Peyer's patch (tissue), 4 donors: ENCODE data around the gene SLK. TPM values are rescaled to one million over a fixed set of nuclear protein-coding genes. Genes with fewer than 3 reads are reported as not detected.

ENCODE experiments used
- DNase-seq, 3 donors: peaks; one replicate each; pipeline ENCODE4 v3.0.0-alpha.2; 2017 to 2019
- H3K27ac ChIP-seq, 4 donors: fragments of 200-600 bp; sonication (generic); one replicate each; pipeline ENCODE4 v1.5.1; 2016 to 2019
- H3K27me3 ChIP-seq, 2 donors: fragments of 200-600 bp; sonication (generic); one replicate each; pipeline ENCODE4 v1.5.1; 2019
- H3K36me3 ChIP-seq, 3 donors: fragments of 200-600 bp; sonication (generic); one replicate each; pipeline ENCODE4 v1.5.1; 2016 to 2019
- H3K4me1 ChIP-seq, 4 donors: fragments of 200-600 bp; sonication (generic); one replicate each; pipeline ENCODE4 v1.5.1; 2016 to 2019
- H3K4me3 ChIP-seq, 4 donors: fragments of 200-600 bp; sonication (generic); 1 replicate in 3 of 4; 2 replicates in 1 of 4; pipeline ENCODE4 v1.5.1; 2016 to 2019; ENCODE audit warnings: mild to moderate bottlenecking in 1 of 4
- H3K9me3 ChIP-seq, 4 donors: fragments of 200-600 bp; sonication (generic); one replicate each; pipeline ENCODE4 v1.5.1; 2016 to 2019; ENCODE audit warnings: mild to moderate bottlenecking in 1 of 4
- POLR2A ChIP-seq, 2 donors: fragments of 450-650 bp; IDR thresholded peaks; one replicate each; pipeline ENCODE4 v1.5.1; 2017; ENCODE audit warnings: antibody characterized with exemption in 2 of 2, mild to moderate bottlenecking in 2 of 2, moderate library complexity in 2 of 2
- total RNA-seq, 4 donors: library from RNA; depleted of rRNA; stranded (reverse); fragments of >200 nt; gene quantifications; one replicate each; pipeline ENCODE4 v1.1.0, GENCODE V29; 2016
- TF ChIP-seq, protein P1 (sequence below), 6 experiments: fragments of 450-650 bp in 4 of 6; fragments of 200-600 bp in 2 of 6; sonication (generic) in 1 of 6; IDR thresholded peaks; one replicate each; pipeline ENCODE4 v1.5.1; 2017 to 2019; ENCODE audit warnings: antibody characterized with exemption in 6 of 6, mild to moderate bottlenecking in 3 of 6, moderate library complexity in 1 of 6

SLK gene
- total RNA-seq, 4 donors from 2014 or later = 38.5 to 55.4 (median 52.6) TPM

DNA sequence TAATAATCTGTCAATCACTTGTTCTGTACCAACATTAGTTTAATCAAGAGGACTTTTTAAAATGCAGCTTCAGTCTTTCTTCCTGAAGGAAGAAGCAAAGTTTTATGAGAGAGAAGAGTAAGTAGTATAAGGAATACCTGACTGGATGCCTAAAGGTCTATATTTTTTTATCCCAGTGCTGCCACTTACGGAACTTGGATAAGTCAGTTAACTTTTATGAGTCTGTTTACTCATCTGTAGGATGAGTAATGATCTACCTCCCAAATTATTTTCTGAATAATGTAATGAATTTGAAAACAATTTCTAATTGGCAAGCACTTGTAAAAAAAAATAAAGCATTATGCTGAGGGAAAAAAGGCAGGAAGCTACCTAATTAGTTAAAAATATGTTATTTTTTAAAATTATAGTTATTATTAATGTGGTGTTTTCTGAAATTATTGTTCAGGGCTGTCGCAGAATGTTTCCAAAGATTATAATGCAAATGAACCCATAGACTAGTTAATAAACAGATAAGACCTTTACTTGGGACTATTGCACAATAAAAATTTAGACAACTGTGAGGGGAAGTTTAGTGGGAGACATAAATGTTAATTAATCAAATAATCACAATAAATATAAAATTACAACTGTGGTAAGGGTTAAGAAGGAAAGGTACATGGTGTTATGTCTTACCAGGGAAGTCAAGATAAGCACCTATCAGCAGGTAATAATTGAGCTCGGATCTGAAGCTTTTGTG is 24.6 kb downstream of the SLK start:
- Histone ChIP-seq H3K9me3 (no peaks in the 10 kb centered on the region), H3K27me3 (no peaks in the 10 kb centered on the region), H3K4me3 (no peak overlapping the region), H3K27ac (no peak overlapping the region), H3K4me1 (no peaks in the 10 kb centered on the region), H3K36me3 (peaks cover 0 to 30% (median 0%) of the 10 kb centered on the region in 3 donors)
- no peak for TF ChIP-seq POLR2A (IDR thresholded peaks at IDR 0.05)
- TF ChIP-seq, protein P1, sequence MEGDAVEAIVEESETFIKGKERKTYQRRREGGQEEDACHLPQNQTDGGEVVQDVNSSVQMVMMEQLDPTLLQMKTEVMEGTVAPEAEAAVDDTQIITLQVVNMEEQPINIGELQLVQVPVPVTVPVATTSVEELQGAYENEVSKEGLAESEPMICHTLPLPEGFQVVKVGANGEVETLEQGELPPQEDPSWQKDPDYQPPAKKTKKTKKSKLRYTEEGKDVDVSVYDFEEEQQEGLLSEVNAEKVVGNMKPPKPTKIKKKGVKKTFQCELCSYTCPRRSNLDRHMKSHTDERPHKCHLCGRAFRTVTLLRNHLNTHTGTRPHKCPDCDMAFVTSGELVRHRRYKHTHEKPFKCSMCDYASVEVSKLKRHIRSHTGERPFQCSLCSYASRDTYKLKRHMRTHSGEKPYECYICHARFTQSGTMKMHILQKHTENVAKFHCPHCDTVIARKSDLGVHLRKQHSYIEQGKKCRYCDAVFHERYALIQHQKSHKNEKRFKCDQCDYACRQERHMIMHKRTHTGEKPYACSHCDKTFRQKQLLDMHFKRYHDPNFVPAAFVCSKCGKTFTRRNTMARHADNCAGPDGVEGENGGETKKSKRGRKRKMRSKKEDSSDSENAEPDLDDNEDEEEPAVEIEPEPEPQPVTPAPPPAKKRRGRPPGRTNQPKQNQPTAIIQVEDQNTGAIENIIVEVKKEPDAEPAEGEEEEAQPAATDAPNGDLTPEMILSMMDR (IDR thresholded peaks at IDR 0.05) = no peak
- no peak for DNase-seq

DNA sequence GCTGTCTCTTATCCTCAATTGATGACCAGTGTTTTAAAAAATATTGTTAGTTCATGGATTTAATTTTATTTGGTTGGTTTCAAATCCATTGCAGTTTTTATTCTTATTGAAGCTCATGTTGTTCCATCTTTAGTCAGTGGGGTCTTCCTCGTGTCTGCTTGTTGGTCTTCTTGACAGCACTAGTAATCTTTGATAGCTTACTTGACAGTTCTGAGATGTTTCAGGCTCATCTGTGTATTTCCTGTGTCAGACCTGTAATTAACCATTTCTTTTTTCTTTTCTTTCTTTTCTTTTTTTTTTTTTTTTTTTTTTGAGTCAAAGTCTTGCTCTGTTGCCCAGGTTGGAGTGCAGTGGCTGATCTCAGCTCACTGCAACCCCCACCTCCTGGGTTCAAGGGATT is 28.2 kb downstream of the SLK start:
- no peak for DNase-seq
- no peak overlapping the region for H3K27ac ChIP-seq
- no peak for TF ChIP-seq POLR2A (IDR thresholded peaks at IDR 0.05)
- TF ChIP-seq, protein P1 (IDR thresholded peaks at IDR 0.05) = no peak
- H3K4me1 ChIP-seq = no peaks in the 10 kb centered on the region
- no peaks in the 10 kb centered on the region for H3K27me3 ChIP-seq
- H3K4me3 ChIP-seq = no peak overlapping the region
- H3K9me3 ChIP-seq = no peaks in the 10 kb centered on the region
- peaks cover 0 to 63% (median 0%) of the 10 kb centered on the region in 3 donors for H3K36me3 ChIP-seq

DNA sequence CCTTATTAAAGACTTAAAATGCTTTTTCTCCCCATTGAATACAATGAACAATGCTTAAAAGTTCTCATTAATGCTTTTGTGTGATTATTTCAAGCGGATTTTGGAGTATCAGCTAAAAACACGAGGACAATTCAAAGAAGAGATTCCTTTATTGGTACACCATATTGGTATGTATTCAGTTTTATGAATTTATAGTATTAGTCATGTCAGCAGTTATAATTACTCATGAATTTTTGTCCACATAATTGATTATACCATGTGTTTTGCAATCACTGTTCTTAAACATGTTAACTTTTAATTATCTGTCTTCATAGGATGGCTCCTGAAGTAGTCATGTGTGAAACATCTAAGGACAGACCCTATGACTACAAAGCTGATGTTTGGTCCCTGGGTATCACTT is 31.9 kb downstream of the SLK start:
- H3K27me3 ChIP-seq = no peaks in the 10 kb centered on the region
- H3K4me1 ChIP-seq = no peaks in the 10 kb centered on the region
- H3K9me3 ChIP-seq = no peaks in the 10 kb centered on the region
- TF ChIP-seq POLR2A (IDR thresholded peaks at IDR 0.05) = no peak
- TF ChIP-seq, protein P1 (IDR thresholded peaks at IDR 0.05) = no peak
- no peak overlapping the region for H3K4me3 ChIP-seq
- no peak for DNase-seq
- peaks cover 0 to 80% (median 0%) of the 10 kb centered on the region in 3 donors for H3K36me3 ChIP-seq
- H3K27ac ChIP-seq = no peak overlapping the region

DNA sequence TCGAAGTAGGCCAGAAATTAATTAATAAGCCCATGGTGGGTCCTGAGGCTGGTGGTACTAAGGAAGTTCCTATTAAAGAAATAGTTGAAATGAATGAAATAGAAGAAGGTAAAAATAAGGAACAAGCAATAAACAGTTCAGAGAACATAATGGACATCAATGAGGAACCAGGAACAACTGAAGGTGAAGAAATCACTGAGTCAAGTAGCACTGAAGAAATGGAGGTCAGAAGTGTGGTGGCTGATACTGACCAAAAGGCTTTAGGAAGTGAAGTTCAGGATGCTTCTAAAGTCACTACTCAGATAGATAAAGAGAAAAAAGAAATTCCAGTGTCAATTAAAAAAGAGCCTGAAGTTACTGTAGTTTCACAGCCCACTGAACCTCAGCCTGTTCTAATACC is 36.0 kb downstream of the SLK start:
- Histone ChIP-seq H3K4me3 (no peak overlapping the region), H3K27me3 (no peaks in the 10 kb centered on the region), H3K36me3 (peaks cover 0 to 88% (median 0%) of the 10 kb centered on the region in 3 donors), H3K27ac (no peak overlapping the region), H3K9me3 (no peaks in the 10 kb centered on the region), H3K4me1 (no peaks in the 10 kb centered on the region)
- TF ChIP-seq, protein P1 (IDR thresholded peaks at IDR 0.05) = no peak
- no peak for TF ChIP-seq POLR2A (IDR thresholded peaks at IDR 0.05)
- DNase-seq = no peak

DNA sequence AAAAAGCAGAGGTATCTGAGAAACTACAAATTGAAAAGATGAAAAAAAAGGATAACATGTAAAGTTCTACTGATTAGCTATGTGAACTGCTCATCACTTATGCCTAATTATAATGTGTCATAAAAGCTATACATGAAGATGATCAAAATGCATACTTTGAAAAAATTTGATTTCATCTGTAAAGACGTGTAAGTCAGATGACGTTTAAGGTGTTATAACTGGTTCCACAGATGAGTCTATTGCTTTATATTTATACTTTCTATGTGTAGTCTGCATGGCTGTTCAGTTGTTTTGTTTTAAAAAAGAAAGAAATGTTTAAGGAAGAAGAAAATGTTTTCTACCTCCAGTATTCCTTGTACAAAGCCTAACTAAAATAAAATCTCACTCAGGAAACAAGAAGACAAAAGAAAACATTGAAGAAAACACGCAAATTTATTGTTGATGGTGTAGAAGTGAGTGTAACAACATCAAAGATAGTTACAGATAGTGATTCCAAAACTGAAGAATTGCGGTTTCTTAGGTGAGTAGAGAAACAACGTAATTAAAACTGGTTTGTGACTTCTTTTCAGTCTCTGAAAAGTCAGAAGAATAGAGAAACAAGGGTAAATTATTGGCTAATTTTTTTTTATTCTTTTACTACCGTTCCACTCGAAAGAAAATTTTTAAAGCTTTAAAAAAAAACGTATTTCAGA is 38.4 kb downstream of the SLK start:
- no peaks in the 10 kb centered on the region for H3K4me1 ChIP-seq
- TF ChIP-seq, protein P1 (IDR thresholded peaks at IDR 0.05) = no peak
- TF ChIP-seq POLR2A (IDR thresholded peaks at IDR 0.05) = no peak
- H3K27me3 ChIP-seq = no peaks in the 10 kb centered on the region
- H3K9me3 ChIP-seq = no peaks in the 10 kb centered on the region
- no peak overlapping the region for H3K4me3 ChIP-seq
- no peak for DNase-seq
- no peak overlapping the region for H3K27ac ChIP-seq
- peaks cover 0 to 76% (median 0%) of the 10 kb centered on the region in 3 donors for H3K36me3 ChIP-seq
